Transverse colon (tissue), 3 donors: ENCODE measurements around the gene COL13A1.

ENCODE experiments used
- EP300 ChIP-seq: sonication (generic); formaldehyde crosslinking; IDR thresholded peaks from one replicate; pipeline ENCODE4 v1.6.1; 2017; ENCODE audit warnings: antibody characterized with exemption, low read depth
- POLR2A ChIP-seq: fragments of 450-650 bp; IDR thresholded peaks from one replicate; pipeline ENCODE4 v1.6.1; 2016; ENCODE audit warnings: antibody characterized with exemption, mild to moderate bottlenecking, moderate library complexity
- TF ChIP-seq, protein P1 (sequence below), 5 experiments: fragments of 200-600 bp in 3 of 5; fragments of 450-650 bp in 2 of 5; sonication (generic) in 3 of 5; IDR thresholded peaks; 1 replicate in 2 of 5; 2 replicates in 3 of 5; pipeline ENCODE4 v1.5.1; 2016 to 2017; ENCODE audit warnings: antibody characterized with exemption in 5 of 5, inconsistent platforms in 3 of 5, mild to moderate bottlenecking in 2 of 5, moderate library complexity in 1 of 5

DNA sequence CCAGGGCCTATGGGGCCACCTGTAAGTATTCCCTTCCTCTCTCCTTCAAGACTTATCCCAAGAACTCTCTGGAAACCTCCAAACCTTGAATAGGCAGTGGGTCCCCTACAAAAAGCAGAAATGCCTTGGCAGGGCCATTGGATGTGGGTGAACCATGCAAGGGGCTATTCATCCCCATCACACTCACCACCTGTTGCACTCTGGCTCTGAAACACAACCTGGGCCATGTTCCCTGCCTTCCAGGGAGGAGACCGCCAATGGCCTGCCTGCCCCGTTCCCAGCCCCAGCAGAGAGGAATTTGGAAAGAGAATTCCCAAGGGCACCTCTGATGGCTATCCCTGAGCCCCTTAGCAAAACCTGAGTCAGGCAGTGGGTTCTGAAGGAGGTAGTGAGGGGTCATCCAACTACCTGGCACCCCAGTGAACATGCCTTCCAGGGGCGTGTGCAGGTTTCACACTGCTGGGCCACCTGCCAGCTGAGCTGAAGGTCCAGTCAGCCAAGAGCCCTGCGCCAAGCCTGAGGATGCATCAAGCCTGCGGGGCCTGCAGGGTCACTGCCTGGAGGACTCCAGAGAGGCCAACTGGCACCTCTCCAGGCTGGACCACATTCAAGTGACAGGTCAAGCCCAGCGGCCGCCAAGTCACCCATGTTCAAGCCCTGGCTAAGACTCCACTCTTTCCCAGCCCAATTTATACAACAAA lies 101.3 kb downstream of the COL13A1 start:
- TF ChIP-seq POLR2A (no peak), EP300 (no peak)
- TF ChIP-seq, protein P1, sequence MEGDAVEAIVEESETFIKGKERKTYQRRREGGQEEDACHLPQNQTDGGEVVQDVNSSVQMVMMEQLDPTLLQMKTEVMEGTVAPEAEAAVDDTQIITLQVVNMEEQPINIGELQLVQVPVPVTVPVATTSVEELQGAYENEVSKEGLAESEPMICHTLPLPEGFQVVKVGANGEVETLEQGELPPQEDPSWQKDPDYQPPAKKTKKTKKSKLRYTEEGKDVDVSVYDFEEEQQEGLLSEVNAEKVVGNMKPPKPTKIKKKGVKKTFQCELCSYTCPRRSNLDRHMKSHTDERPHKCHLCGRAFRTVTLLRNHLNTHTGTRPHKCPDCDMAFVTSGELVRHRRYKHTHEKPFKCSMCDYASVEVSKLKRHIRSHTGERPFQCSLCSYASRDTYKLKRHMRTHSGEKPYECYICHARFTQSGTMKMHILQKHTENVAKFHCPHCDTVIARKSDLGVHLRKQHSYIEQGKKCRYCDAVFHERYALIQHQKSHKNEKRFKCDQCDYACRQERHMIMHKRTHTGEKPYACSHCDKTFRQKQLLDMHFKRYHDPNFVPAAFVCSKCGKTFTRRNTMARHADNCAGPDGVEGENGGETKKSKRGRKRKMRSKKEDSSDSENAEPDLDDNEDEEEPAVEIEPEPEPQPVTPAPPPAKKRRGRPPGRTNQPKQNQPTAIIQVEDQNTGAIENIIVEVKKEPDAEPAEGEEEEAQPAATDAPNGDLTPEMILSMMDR (IDR thresholded peaks at IDR 0.05) = no peak
